Measurements from ENCODE around the gene FXYD4.

- no peak for TF ChIP-seq CHD2 (IDR thresholded peaks at IDR 0.05; ENCODE audit: low read length, partially characterized antibody)
- TF ChIP-seq POLR2AphosphoS5 (IDR thresholded peaks at IDR 0.05; ENCODE audit: low read depth, low read length): no peak
- no peak for TF ChIP-seq YY1 (IDR thresholded peaks at IDR 0.05; ENCODE audit: low read depth)
- TF ChIP-seq CTCF (IDR thresholded peaks at IDR 0.05): no peak
- TF ChIP-seq, protein P1, sequence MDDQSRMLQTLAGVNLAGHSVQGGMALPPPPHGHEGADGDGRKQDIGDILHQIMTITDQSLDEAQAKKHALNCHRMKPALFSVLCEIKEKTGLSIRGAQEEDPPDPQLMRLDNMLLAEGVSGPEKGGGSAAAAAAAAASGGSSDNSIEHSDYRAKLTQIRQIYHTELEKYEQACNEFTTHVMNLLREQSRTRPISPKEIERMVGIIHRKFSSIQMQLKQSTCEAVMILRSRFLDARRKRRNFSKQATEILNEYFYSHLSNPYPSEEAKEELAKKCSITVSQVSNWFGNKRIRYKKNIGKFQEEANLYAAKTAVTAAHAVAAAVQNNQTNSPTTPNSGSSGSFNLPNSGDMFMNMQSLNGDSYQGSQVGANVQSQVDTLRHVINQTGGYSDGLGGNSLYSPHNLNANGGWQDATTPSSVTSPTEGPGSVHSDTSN (IDR thresholded peaks at IDR 0.05): no peak
- TF ChIP-seq SMC3 (IDR thresholded peaks at IDR 0.05; ENCODE audit: low read depth, low read length): no peak
- no peak for TF ChIP-seq RCOR1 (IDR thresholded peaks at IDR 0.05; ENCODE audit: low read length)
- TF ChIP-seq, protein P2, sequence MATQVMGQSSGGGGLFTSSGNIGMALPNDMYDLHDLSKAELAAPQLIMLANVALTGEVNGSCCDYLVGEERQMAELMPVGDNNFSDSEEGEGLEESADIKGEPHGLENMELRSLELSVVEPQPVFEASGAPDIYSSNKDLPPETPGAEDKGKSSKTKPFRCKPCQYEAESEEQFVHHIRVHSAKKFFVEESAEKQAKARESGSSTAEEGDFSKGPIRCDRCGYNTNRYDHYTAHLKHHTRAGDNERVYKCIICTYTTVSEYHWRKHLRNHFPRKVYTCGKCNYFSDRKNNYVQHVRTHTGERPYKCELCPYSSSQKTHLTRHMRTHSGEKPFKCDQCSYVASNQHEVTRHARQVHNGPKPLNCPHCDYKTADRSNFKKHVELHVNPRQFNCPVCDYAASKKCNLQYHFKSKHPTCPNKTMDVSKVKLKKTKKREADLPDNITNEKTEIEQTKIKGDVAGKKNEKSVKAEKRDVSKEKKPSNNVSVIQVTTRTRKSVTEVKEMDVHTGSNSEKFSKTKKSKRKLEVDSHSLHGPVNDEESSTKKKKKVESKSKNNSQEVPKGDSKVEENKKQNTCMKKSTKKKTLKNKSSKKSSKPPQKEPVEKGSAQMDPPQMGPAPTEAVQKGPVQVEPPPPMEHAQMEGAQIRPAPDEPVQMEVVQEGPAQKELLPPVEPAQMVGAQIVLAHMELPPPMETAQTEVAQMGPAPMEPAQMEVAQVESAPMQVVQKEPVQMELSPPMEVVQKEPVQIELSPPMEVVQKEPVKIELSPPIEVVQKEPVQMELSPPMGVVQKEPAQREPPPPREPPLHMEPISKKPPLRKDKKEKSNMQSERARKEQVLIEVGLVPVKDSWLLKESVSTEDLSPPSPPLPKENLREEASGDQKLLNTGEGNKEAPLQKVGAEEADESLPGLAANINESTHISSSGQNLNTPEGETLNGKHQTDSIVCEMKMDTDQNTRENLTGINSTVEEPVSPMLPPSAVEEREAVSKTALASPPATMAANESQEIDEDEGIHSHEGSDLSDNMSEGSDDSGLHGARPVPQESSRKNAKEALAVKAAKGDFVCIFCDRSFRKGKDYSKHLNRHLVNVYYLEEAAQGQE (IDR thresholded peaks at IDR 0.05; ENCODE audit: low read depth, low read length): no peak
- TF ChIP-seq ZBTB33 (IDR thresholded peaks at IDR 0.05; ENCODE audit: borderline replicate concordance, low read depth): no peak
- TF ChIP-seq TAF1 (IDR thresholded peaks at IDR 0.05; ENCODE audit: borderline replicate concordance, low read depth, low read length): no peak
- no peak for TF ChIP-seq EP300 (IDR thresholded peaks at IDR 0.05; ENCODE audit: borderline replicate concordance in 1 of 2, low read depth in 1 of 2, low read length in 1 of 2)
- no peak for TF ChIP-seq USF1 (IDR thresholded peaks at IDR 0.05; ENCODE audit: borderline replicate concordance, low read depth)
- no peak for TF ChIP-seq RXRA (IDR thresholded peaks at IDR 0.05; ENCODE audit: borderline replicate concordance, low read depth)
Measured at GRCh38 chr10:43341450-43341849, 30.0 kb upstream of the FXYD4 start.
